Gastrocnemius medialis (tissue), 4 donors: ENCODE measurements around the gene KIAA0319L.

Experiments used
- CTCF ChIP-seq, 5 experiments: fragments of 450-650 bp in 3 of 5; fragments of 200-600 bp in 2 of 5; sonication (generic) in 2 of 5; IDR thresholded peaks in 4 of 5; conservative IDR thresholded peaks in 1 of 5; 1 replicate in 4 of 5; 2 replicates in 1 of 5; pipeline ENCODE4 v1.5.1; 2016 to 2019; ENCODE audit warnings: antibody characterized with exemption in 5 of 5, mild to moderate bottlenecking in 3 of 5, moderate library complexity in 3 of 5
- POLR2A ChIP-seq, 2 donors: fragments of 450-650 bp; IDR thresholded peaks; one replicate each; pipeline ENCODE4 v1.6.1; 2017; ENCODE audit warnings: antibody characterized with exemption in 2 of 2, mild to moderate bottlenecking in 2 of 2, moderate library complexity in 2 of 2

- no peak for TF ChIP-seq CTCF (IDR thresholded peaks at IDR 0.05 in 4 of 5, conservative IDR thresholded peaks at IDR 0.05 in 1 of 5)
- TF ChIP-seq POLR2A (IDR thresholded peaks at IDR 0.05) = no peak
These were observed 12.7 kb upstream of the KIAA0319L start for GRCh38 chr1:35569936-35570335.
